Mucosa of gallbladder (tissue), 1 donor: Measurements from ENCODE around the gene GMFB. TPM values are rescaled to one million over a fixed set of nuclear protein-coding genes. Genes with fewer than 3 reads are reported as not detected.
A peak's percentile ranks its signal among the peaks of the same experiment; 100 is the strongest.

Experiments used
- DNase-seq: peaks from one replicate; pipeline ENCODE4 v3.0.0-alpha.2; 2020; ENCODE audit warnings: low spot score
- total RNA-seq: library from RNA; stranded (reverse); gene quantifications from one replicate; pipeline ENCODE4 v1.2.1, GENCODE V29; 2021
- donor health status: DM: no; HTN: no; CAD: no.

The GMFB gene
- total RNA-seq = 27.9 TPM

- DNase-seq = peak; percentile 94
These were observed at the start of gene GMFB for GRCh38 chr14:54488646-54489317. Gene GMFB (minus strand): TSS chr14:54488980. CDS start chr14:54488927, 53 bp downstream.

DNA sequence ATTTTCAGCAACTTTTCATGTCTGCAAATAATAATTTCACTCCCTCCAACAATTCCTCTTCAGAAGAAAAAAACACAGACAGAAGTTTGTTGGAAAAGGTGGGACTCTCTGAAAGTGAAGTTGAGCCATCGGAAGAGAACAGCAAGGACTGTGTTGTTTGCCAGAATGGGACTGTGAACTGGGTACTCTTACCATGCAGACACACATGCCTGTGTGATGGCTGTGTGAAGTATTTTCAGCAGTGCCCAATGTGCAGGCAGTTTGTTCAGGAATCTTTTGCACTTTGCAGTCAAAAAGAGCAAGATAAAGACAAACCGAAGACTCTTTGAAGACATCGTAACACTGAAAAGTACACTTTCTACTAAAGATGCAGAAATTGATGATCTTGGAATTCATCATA, 49.3 kb upstream of the GMFB start:
- no peak for DNase-seq

- no peak for DNase-seq
These were observed 48.9 kb upstream of the GMFB start for GRCh38 chr14:54537651-54538050.

DNA sequence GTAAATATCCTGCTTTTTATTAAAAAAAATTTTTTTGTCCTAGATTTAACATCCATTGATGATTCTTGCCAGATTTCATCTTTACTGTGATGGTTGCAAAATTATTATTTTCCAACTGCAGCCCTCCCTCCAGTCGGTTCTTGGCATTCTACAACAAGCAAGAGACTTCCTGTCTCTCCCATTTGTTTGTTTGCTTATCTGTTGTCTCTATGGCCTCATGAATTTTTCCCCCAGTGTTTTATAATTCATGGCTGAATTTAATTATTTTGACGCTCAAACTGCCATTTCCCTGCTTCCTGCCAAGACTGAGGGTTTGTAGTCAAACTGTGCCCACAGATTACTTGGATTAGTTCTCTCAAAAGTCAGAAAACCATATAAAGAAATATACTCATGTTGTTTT, 46.9 kb upstream of the GMFB start:
- no peak for DNase-seq

- DNase-seq = no peak
These were observed 46.3 kb upstream of the GMFB start for GRCh38 chr14:54535126-54535525.

DNA sequence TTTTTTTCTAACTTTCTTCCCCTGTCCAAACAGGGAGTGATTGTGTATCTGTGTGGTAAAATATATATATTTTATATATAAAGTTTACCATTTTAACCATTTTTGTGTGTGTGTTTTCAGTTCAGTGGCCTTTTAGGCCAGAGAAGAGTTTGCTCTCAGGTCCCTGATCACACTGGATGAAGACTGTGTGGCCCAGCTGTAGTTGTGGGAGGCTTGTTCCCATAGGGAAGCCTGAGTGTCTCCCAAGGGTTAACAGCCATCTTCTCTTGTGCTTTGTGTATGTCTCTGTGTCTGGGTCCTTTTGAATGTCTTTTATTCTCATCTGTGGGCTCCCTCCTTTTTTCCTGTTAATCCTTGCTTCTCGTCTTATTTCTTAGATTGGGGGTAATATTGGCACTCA, 44.3 kb upstream of the GMFB start:
- no peak for DNase-seq

DNA sequence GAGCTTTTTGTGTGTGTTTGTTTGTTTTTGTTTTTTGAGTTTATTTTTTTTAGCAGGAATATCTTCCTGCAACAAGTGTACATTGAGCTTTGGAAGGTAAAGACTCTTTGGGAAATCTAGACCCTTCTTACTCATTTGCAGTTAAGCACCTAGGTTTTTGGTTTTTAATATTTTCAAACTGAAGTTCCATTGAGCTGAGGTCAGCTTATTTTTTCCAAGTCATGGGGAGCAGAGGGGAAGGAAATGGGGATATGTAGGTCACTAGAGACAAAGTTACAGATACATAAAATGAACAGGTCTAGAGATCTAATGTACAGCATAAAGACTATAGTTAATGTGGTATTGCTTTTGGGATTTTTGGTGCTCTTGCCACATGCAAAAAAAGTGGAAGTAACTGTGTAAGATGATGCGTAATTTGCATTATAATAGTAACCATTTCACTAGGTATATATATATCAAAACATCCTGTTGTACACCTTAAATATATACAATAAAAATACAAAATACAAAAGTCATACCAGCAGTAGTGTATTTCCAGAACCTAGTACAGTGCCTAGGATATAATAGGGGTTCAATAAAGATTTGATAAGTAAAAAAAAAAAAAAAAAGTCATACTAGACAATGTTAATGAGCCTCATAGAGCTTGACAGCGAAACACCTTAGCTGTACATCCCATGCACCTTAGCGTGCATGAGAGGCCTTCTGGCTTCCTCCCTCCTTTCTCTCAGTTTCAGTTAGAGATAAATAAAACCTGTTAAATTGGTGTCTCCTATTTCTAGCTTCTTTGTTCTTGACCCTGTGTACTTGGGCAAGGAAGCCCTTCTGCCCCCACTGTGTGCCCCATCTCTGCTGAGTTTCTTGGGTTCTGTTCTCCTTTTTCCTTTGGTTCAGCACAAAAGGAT, 43.6 kb upstream of the GMFB start:
- DNase-seq = no peak

DNA sequence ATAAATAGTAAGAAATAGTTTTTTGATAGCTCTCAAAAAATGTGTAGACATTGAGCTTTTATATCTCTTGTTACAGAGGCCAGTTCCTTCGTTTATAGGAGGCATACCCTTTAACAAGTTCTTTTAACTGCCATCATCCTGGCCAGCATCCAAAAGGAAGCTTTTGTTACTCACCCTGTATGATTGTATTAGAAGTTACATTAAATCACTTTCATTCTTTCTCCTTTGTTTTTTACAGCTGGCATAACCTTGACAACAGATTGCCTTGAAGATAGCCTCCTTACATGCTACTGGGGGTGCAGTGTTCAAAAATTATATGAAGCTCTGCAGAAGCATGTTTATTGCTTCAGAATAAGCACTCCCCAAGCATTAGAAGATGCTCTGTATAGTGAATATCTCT, 41.0 kb upstream of the GMFB start:
- DNase-seq = no peak

DNA sequence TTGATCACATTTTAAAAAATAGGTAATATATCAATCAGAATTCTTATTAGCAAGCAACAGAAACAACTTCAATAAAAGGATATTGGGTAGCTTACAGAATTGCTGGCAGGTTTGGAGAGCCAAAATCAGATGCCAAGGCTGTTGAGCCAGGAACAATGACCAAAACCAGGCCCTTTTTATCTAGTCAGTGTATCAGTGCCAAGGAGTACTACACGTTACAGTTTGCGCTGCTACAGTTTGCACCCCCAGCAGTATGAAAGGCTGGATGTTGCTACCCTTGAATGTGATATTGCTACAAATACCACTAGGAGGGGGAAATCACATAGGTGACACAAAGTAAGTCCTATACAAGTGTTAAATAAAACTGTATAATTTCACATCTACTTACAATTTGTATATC, 40.2 kb upstream of the GMFB start:
- no peak for DNase-seq

DNA sequence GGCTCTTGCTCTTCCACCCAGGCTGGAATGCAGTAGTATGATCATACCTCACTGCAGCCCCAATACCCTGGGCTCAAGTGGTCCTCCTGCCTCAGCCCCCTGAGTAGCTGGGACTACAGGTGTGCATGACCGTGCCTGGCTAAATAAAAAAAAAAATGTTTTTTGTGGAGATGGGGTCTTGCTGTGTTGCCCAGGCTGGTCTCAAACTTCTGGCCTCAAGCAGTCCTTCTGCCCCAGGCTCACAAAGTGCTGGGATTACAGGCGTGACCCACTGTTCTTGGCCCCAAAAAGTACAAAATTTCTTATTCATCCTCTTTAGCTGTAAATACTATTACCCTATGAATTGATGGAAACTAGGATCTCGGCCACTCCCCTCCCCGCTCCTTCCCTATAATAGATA, 35.6 kb upstream of the GMFB start:
- DNase-seq = no peak

DNA sequence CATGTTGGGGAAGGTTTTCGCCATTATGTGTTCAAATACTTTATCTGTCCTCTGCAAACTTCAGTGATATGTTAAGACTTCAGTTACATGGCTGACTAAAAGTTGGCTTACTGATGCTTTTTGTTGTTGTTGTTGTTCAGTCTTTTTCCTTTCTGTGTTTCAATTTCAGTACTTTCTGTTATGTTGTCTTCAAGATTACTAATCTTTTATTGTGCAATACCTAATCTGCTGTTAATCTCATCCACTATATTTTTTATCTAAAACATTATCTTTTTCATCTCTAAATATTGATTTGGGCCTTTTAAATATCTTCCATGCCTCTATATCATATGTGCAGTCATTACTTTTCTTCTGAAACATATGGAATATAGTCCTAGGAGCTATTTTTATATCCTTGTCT, 27.9 kb upstream of the GMFB start:
- no peak for DNase-seq

DNA sequence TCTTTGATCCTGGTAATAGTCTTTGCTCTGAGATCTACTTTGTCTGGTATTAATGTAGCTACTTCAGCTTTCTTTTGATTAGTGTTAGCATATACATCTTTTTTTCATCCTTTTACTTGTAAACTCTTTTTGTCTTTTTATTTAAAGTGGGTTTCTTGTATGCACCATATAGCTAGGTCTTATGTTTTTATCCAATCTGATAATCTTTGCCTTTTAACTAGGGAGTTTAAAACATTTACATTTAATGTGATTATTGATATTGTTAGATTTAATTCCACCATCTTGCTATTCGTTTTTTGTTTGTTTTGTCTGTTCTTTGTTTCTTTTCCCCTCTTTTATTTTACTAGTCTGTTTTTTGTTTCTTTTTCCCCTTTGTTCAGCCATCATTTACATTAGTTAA, 26.9 kb upstream of the GMFB start:
- DNase-seq = no peak

- DNase-seq = no peak
These were observed 23.6 kb upstream of the GMFB start for GRCh38 chr14:54512393-54512792.

GRCh38 chr14:54509546-54510501, 21.0 kb upstream of the GMFB start, which contains the start of gene CGRRF1:
Gene CGRRF1 (plus strand): TSS chr14:54509906. CDS start chr14:54509960, 54 bp downstream.
- DNase-seq = peak; percentile 98

- DNase-seq = no peak
These were observed 14.7 kb upstream of the GMFB start for GRCh38 chr14:54503486-54503885.

DNA sequence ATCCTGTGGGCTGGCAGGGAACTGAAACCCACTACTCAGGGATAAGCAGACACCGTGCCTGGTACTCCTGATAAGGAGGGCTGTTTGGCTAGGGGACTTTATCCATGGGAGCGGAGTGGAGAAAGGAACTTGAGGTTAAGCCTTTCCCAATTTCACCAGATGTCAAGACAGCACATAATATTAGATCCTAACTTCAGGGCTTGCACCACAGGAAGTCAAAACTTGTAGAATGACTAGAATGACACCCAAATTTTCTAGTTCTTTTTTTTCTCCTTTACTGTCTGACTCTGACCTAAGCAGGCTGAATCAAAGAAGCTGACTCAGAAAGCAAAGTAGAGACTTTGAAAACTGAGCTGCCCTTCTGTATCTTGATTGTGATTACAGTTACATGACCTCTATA, 13.8 kb upstream of the GMFB start:
- DNase-seq = no peak

DNA sequence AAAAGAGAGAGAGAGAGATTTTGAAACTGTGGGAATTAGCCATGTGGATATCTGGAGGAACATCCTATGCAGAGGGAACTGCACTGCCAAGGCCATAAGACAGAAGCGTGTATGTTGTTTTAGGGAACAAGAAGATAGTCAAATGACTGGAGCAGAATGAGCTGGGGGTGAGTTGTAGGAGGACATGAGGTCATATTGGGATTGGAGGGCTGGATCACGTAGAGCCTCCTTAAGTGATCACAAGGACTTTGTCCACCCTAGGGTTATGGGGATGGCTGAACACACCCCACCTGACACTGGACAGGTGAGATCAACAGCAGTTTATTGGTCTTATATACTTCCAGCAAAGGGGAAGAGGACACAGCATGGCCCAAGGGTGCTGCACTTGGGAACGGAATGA, 12.7 kb upstream of the GMFB start:
- DNase-seq = no peak

- DNase-seq = no peak
These were observed 12.0 kb upstream of the GMFB start for GRCh38 chr14:54500744-54501143.

- no peak for DNase-seq
These were observed 9.8 kb upstream of the GMFB start for GRCh38 chr14:54498579-54498978.

- DNase-seq = no peak
These were observed 9.3 kb upstream of the GMFB start for GRCh38 chr14:54498095-54498531.

- no peak for DNase-seq
These were observed 8.4 kb upstream of the GMFB start for GRCh38 chr14:54497224-54497623.

DNA sequence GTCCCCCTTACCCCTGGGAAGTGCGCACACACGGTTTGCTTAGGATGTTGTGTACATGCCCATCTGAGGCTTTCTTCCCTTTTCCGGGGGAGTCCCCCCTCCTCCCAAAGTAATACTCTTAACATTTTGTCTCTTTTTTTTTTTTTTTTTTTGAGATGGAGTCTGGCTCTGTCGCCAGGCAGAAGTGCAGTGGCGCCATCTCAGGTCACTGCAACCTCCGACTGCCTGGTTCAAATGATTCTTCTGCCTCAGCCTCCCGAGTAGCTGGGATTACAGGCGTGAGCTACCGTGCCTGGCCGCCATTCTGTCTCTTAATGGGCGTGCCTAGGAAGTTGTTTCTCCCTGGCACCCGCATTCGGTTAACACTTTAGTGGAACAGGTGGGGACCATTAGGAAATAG, 4.5 kb upstream of the GMFB start:
- no peak for DNase-seq
